ENCODE measurements around the gene PANX1.

The PANX1 gene

GRCh38 chr11:94145431-94145830 is 16.8 kb downstream of the PANX1 start:
- Histone ChIP-seq H2AFZ (ENCODE audit: low read length) (no peak overlapping the region), H3K36me3 (ENCODE audit: insufficient read depth, low read length) (no peaks in the 10 kb centered on the region), H3K9me3 (ENCODE audit: insufficient read depth, low read depth, low read length) (no peaks in the 10 kb centered on the region), H3K79me2 (ENCODE audit: insufficient read depth, low read length) (peaks cover 94% of the 10 kb centered on the region), H3K4me1 (ENCODE audit: insufficient read depth, low read length, poor library complexity, severe bottlenecking) (peaks cover 36% of the 10 kb centered on the region), H3K4me3 (ENCODE audit: low read length, poor library complexity, severe bottlenecking) (no peak overlapping the region), H3K4me2 (ENCODE audit: low read depth, low read length, poor library complexity, severe bottlenecking) (no peak overlapping the region), H3K27me3 (ENCODE audit: insufficient read depth, low read length, poor library complexity, severe bottlenecking) (no peaks in the 10 kb centered on the region), H3K9ac (ENCODE audit: low read depth, low read length, poor library complexity, severe bottlenecking) (no peak overlapping the region), H3F3A (ENCODE audit: low read depth) (no peaks in the 10 kb centered on the region), H3K9me2 (replicated peaks; ENCODE audit: low read depth, low read length) (no peaks in the 10 kb centered on the region), H4K20me1 (ENCODE audit: insufficient read depth, low read length, poor library complexity, severe bottlenecking) (peaks cover 51% of the 10 kb centered on the region)
- no peak for TF ChIP-seq EZH2phosphoT487 (IDR thresholded peaks at IDR 0.05; ENCODE audit: borderline replicate concordance)
- no peak for TF ChIP-seq CTCF (conservative IDR thresholded peaks at IDR 0.05; ENCODE audit: low read length)

GRCh38 chr11:94145916-94146315 is 17.3 kb downstream of the PANX1 start:
- H3K9ac ChIP-seq (ENCODE audit: low read depth, low read length, poor library complexity, severe bottlenecking) = no peak overlapping the region
- no peak overlapping the region for H3K4me2 ChIP-seq (ENCODE audit: low read depth, low read length, poor library complexity, severe bottlenecking)
- H4K20me1 ChIP-seq (ENCODE audit: insufficient read depth, low read length, poor library complexity, severe bottlenecking) = peaks cover 49% of the 10 kb centered on the region
- H2AFZ ChIP-seq (ENCODE audit: low read length) = no peak overlapping the region
- H3K79me2 ChIP-seq (ENCODE audit: insufficient read depth, low read length) = peaks cover 96% of the 10 kb centered on the region
- H3K4me1 ChIP-seq (ENCODE audit: insufficient read depth, low read length, poor library complexity, severe bottlenecking) = peaks cover 34% of the 10 kb centered on the region
- no peaks in the 10 kb centered on the region for H3K27me3 ChIP-seq (ENCODE audit: insufficient read depth, low read length, poor library complexity, severe bottlenecking)
- no peak overlapping the region for H3K4me3 ChIP-seq (ENCODE audit: low read length, poor library complexity, severe bottlenecking)
- H3K9me3 ChIP-seq (ENCODE audit: insufficient read depth, low read depth, low read length) = no peaks in the 10 kb centered on the region
- TF ChIP-seq CTCF (conservative IDR thresholded peaks at IDR 0.05; ENCODE audit: low read length) (no peak), EZH2phosphoT487 (IDR thresholded peaks at IDR 0.05; ENCODE audit: borderline replicate concordance) (no peak)
- H3K36me3 ChIP-seq (ENCODE audit: insufficient read depth, low read length) = no peaks in the 10 kb centered on the region
- no peaks in the 10 kb centered on the region for H3K9me2 ChIP-seq (replicated peaks; ENCODE audit: low read depth, low read length)
- no peaks in the 10 kb centered on the region for H3F3A ChIP-seq (ENCODE audit: low read depth)

GRCh38 chr11:94147433-94147845 is 18.8 kb downstream of the PANX1 start:
- Histone ChIP-seq H2AFZ (ENCODE audit: low read length) (no peak overlapping the region), H3K27me3 (ENCODE audit: insufficient read depth, low read length, poor library complexity, severe bottlenecking) (no peaks in the 10 kb centered on the region), H3K9me2 (replicated peaks; ENCODE audit: low read depth, low read length) (no peaks in the 10 kb centered on the region), H3K4me3 (ENCODE audit: low read length, poor library complexity, severe bottlenecking) (no peak overlapping the region), H3K9me3 (ENCODE audit: insufficient read depth, low read depth, low read length) (no peaks in the 10 kb centered on the region), H4K20me1 (ENCODE audit: insufficient read depth, low read length, poor library complexity, severe bottlenecking) (peaks cover 51% of the 10 kb centered on the region), H3K79me2 (ENCODE audit: insufficient read depth, low read length) (peaks cover 97% of the 10 kb centered on the region), H3K4me1 (ENCODE audit: insufficient read depth, low read length, poor library complexity, severe bottlenecking) (peaks cover 26% of the 10 kb centered on the region), H3K36me3 (ENCODE audit: insufficient read depth, low read length) (no peaks in the 10 kb centered on the region), H3K4me2 (ENCODE audit: low read depth, low read length, poor library complexity, severe bottlenecking) (peak overlapping the region; percentile 13), H3K9ac (ENCODE audit: low read depth, low read length, poor library complexity, severe bottlenecking) (no peak overlapping the region), H3F3A (ENCODE audit: low read depth) (no peaks in the 10 kb centered on the region)
- no peak for TF ChIP-seq EZH2phosphoT487 (IDR thresholded peaks at IDR 0.05; ENCODE audit: borderline replicate concordance)
- TF ChIP-seq CTCF (conservative IDR thresholded peaks at IDR 0.05; ENCODE audit: low read length) = no peak
